Measurements from ENCODE around the gene TLN1.

DNA sequence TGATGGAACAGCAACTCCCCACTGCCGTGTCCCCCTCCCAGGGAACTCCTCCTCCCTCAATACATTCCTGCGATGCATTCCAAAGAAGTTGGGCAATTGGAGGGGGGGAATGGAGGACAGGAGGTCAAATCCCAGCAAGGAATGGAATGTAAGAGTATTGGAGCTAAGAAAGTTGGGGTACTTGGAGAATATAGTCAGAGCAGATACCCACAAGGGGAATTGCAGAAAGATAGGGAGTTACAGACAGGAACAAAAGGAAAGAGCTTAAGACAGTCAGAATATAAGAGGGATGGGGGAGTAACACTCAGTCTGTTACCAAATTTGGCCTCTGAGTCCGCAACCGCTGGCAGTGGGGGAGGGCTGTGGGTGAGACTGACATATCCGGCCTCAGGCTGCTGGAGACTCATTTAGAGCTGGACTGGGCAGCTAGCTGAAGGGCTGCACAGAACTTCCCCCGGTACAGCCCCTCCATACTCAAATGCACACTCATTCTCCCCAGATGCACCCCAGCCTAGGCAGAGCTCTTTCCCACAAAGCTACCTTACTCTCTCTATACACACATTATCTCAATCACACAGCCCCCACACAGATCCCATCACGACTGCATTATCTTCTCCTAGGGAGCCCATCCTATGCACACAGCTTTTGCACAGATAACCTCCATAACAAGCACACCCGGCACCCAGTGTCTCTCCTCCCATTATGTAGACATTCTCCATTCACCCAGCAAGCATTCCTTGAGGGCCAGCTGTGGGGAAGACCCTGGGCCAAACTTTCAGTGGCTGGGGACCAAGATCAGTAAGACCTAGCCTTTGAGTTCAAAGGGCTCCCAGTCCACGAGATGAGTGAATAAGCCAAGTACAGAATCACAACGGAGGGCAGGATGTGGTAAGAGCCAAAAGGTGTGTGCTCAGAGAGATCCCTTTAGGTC is 3.7 kb downstream of the TLN1 start:
- TF ChIP-seq, protein P1, sequence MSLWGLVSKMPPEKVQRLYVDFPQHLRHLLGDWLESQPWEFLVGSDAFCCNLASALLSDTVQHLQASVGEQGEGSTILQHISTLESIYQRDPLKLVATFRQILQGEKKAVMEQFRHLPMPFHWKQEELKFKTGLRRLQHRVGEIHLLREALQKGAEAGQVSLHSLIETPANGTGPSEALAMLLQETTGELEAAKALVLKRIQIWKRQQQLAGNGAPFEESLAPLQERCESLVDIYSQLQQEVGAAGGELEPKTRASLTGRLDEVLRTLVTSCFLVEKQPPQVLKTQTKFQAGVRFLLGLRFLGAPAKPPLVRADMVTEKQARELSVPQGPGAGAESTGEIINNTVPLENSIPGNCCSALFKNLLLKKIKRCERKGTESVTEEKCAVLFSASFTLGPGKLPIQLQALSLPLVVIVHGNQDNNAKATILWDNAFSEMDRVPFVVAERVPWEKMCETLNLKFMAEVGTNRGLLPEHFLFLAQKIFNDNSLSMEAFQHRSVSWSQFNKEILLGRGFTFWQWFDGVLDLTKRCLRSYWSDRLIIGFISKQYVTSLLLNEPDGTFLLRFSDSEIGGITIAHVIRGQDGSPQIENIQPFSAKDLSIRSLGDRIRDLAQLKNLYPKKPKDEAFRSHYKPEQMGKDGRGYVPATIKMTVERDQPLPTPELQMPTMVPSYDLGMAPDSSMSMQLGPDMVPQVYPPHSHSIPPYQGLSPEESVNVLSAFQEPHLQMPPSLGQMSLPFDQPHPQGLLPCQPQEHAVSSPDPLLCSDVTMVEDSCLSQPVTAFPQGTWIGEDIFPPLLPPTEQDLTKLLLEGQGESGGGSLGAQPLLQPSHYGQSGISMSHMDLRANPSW (CRISPR knock-in tag; conservative IDR thresholded peaks at IDR 0.05; ENCODE audit: low read depth) = no peak
- TF ChIP-seq CTCF (IDR thresholded peaks at IDR 0.05) = no peak
- no peak for TF ChIP-seq SP1 (CRISPR knock-in tag; conservative IDR thresholded peaks at IDR 0.05)
- no peak for TF ChIP-seq NR2C2 (CRISPR knock-in tag; IDR thresholded peaks at IDR 0.05)
- no peak for TF ChIP-seq ATF2 (CRISPR knock-in tag; IDR thresholded peaks at IDR 0.05; ENCODE audit: borderline replicate concordance, low read depth)
- no peak for TF ChIP-seq MYBL2 (CRISPR knock-in tag; IDR thresholded peaks at IDR 0.05)
- no peak for TF ChIP-seq HMGXB4 (CRISPR knock-in tag; IDR thresholded peaks at IDR 0.05)
- TF ChIP-seq ZNF121 (CRISPR knock-in tag; IDR thresholded peaks at IDR 0.05) = no peak

Measured in WTC11 (cell line).